D721Med (cell line): ENCODE measurements around the gene MAP7.

ENCODE experiments used
- DNase-seq: peaks from one replicate; pipeline ENCODE4 v3.0.0; 2011; ENCODE audit warnings: low spot score; ENCODE audit not compliant: insufficient read length
- FAIRE-seq: peaks from 2 replicates; lab custom pipeline; 2011; peaks lifted over from hg19 to GRCh38; lab: Jason Lieb, UNC
- CTCF ChIP-seq: IDR thresholded peaks from 2 replicates; pipeline ENCODE4 v1.5.1; 2012; ENCODE audit warnings: mild to moderate bottlenecking, control low read depth; ENCODE audit not compliant: insufficient read depth; ENCODE audit errors: missing control alignments

The MAP7 gene

DNA sequence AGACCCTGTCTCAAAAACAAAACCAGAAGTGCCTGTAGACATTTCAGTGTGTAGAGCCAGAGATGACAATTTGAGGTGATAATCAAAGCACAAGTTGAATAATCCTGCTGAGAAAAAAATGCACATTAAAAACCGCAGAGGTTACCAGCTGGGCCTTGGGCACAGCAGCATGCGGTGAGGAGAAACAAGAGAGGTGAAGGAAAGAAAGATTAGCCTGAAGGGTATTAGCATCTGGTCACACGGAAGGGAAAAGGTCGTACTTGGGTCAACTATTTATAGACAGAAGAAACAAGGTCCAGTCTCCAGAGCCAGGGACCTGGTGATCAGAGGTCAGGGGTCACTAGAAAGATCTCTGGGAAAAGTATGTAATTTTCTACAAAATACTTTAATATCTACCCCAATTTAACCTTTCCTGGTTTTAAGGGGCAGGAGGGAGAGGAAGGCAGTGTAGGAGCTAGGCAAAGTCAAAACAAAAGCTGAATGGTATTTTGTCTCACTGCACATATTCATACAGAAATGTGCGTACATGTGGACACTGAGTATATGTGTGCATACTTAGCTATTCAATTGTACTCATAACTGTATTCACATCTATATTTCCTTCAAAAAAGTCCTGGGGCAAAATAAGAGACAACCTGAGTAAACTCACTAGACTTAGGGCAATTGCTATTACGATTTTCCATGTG, 10.1 kb downstream of the MAP7 start:
- TF ChIP-seq CTCF = no peak
- FAIRE-seq (no peak), DNase-seq (no peak)

- TF ChIP-seq CTCF = no peak
- DNase-seq (no peak), FAIRE-seq (no peak)
These were observed 11.4 kb downstream of the MAP7 start for GRCh38 chr6:136538836-136539235.

- no peak for TF ChIP-seq CTCF
- no peak for FAIRE-seq
- no peak for DNase-seq
These were observed 14.2 kb downstream of the MAP7 start for GRCh38 chr6:136535880-136536650.

- FAIRE-seq (no peak), DNase-seq (no peak)
- no peak for TF ChIP-seq CTCF
These were observed 15.0 kb downstream of the MAP7 start for GRCh38 chr6:136535017-136535765.

- DNase-seq (no peak), FAIRE-seq (no peak)
- no peak for TF ChIP-seq CTCF
These were observed 16.0 kb downstream of the MAP7 start for GRCh38 chr6:136534268-136534667.

DNA sequence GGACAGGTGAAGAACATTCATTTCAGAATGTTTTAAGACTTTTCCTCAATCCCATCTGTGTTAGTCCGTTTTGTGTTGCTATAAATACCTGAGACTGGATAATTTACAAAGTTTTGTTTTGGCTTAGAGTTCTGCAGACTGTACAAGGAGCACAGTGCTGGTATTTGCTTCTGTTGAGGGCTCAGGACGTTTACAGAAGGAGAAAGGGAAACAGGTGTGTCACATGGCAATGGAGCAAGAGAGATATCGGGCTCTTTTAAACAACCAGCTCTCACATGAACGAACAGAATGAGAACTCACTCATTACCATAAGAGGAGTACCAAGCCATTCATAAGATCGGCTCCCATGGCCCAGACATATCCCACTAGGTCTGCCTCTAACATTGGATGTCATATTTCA, 16.7 kb downstream of the MAP7 start:
- DNase-seq (no peak), FAIRE-seq (no peak)
- TF ChIP-seq CTCF = no peak
